Measurements from ENCODE around the gene RAP1GAP. TPM values are rescaled to one million over a fixed set of nuclear protein-coding genes. Genes with fewer than 3 reads are reported as not detected.

RAP1GAP gene
- total RNA-seq, 2 experiments from 2014 or later: not detected

- no peaks in the 10 kb centered on the region for H3K36me3 ChIP-seq (ENCODE audit: insufficient read depth, low read length)
- ChIA-PET POLR2A (no interaction called here), CTCF (ENCODE audit: unreplicated experiment) (no interaction called here)
- no peak for DNase-seq (ENCODE audit: low spot score)
- BruUV-seq (replicated peaks): no TSS peak
- intact Hi-C loops (cut with micrococcal nuclease; ENCODE audit: unreplicated experiment): no loop called here
- H3K79me2 ChIP-seq (ENCODE audit: insufficient read depth, low read depth, low read length): no peaks in the 10 kb centered on the region
- no peak overlapping the region for H3K4me3 ChIP-seq (ENCODE audit: low read depth, low read length, poor library complexity, severe bottlenecking)
- H3K9me3 ChIP-seq (ENCODE audit: low read length): no peaks in the 10 kb centered on the region
- no peak overlapping the region for H3K4me2 ChIP-seq (ENCODE audit: low read length)
- no peak for TF ChIP-seq CTCF (conservative IDR thresholded peaks at IDR 0.05; ENCODE audit: low read length)
- no peak for TF ChIP-seq EZH2phosphoT487 (IDR thresholded peaks at IDR 0.05; ENCODE audit: borderline replicate concordance, low read depth, low read length)
- no peak overlapping the region for H2AFZ ChIP-seq (ENCODE audit: low read length)
- H3K4me1 ChIP-seq (ENCODE audit: insufficient read depth, low read length, poor library complexity, severe bottlenecking): no peaks in the 10 kb centered on the region
- no peak overlapping the region for H3K27ac ChIP-seq (ENCODE audit: low read depth, low read length, poor library complexity, severe bottlenecking)
- H3K9me2 ChIP-seq (ENCODE audit: insufficient read depth, low read length): no peaks in the 10 kb centered on the region
- no peaks in the 10 kb centered on the region for H4K20me1 ChIP-seq (ENCODE audit: insufficient read depth, low read length)
Observed at GRCh38 chr1:21648352-21648730, 20.8 kb downstream of the RAP1GAP start.

GRCh38 chr1:21647431-21648351, 21.5 kb downstream of the RAP1GAP start:
- POLR2A ChIA-PET: no interaction called here

More at GRCh38 chr1:21647431-21648351, 21.5 kb downstream of the RAP1GAP start:
- no peak overlapping the region for H3K4me3 ChIP-seq (ENCODE audit: low read depth, low read length, poor library complexity, severe bottlenecking)
- no peak overlapping the region for H2AFZ ChIP-seq (ENCODE audit: low read length)
- no peak overlapping the region for H3K27ac ChIP-seq (ENCODE audit: low read depth, low read length, poor library complexity, severe bottlenecking)
- DNase-seq (ENCODE audit: low spot score): peak; percentile 57
- H3K9me2 ChIP-seq (ENCODE audit: insufficient read depth, low read length): no peaks in the 10 kb centered on the region
- H3K79me2 ChIP-seq (ENCODE audit: insufficient read depth, low read depth, low read length): no peaks in the 10 kb centered on the region
- BruUV-seq (replicated peaks): no TSS peak
- H3K9me3 ChIP-seq (ENCODE audit: low read length): no peaks in the 10 kb centered on the region
- no peaks in the 10 kb centered on the region for H4K20me1 ChIP-seq (ENCODE audit: insufficient read depth, low read length)
- no peak overlapping the region for H3K4me2 ChIP-seq (ENCODE audit: low read length)
- intact Hi-C loops (cut with micrococcal nuclease; ENCODE audit: unreplicated experiment): no loop called here
- TF ChIP-seq EZH2phosphoT487 (IDR thresholded peaks at IDR 0.05; ENCODE audit: borderline replicate concordance, low read depth, low read length) (no peak), CTCF (conservative IDR thresholded peaks at IDR 0.05; ENCODE audit: low read length) (no peak)
- H3K4me1 ChIP-seq (ENCODE audit: insufficient read depth, low read length, poor library complexity, severe bottlenecking): no peaks in the 10 kb centered on the region
- no peaks in the 10 kb centered on the region for H3K36me3 ChIP-seq (ENCODE audit: insufficient read depth, low read length)
- CTCF ChIA-PET (ENCODE audit: unreplicated experiment): no interaction called here
